C4-2B (cell line): Measurements from ENCODE around the gene CGA.

Experiments
- H3K27ac ChIP-seq: fragments of 450-650 bp; 2 replicates; pipeline ENCODE4 v1.5.1; 2017
- ZFX ChIP-seq: fragments of 450-650 bp; IDR thresholded peaks from 2 replicates; pipeline ENCODE4 v1.6.1; 2017
- TF ChIP-seq, protein P1 (sequence below): fragments of 450-650 bp; conservative IDR thresholded peaks from 2 replicates; pipeline ENCODE4 v1.5.1; 2017; ENCODE audit warnings: mild to moderate bottlenecking

Gene CGA

DNA sequence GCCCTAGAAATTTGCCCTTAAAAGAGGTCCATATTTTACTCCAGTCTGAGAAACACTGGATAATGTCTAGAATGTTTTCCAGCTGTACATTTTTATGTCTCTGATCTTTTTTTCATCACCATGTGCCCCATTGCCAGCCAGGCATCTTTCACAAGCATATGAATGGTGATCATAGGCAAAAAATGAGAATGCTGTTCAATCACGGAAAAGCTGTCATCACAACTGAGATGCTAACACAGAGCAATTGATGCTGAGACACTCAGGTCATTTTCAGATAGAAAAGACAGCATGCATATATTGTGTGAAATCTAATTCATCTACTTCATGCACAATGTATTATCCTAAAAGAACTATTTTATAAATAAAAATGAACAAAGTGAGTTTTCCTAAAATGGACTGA is 41.6 kb downstream of the CGA start:
- no peak for TF ChIP-seq ZFX
- TF ChIP-seq, protein P1, sequence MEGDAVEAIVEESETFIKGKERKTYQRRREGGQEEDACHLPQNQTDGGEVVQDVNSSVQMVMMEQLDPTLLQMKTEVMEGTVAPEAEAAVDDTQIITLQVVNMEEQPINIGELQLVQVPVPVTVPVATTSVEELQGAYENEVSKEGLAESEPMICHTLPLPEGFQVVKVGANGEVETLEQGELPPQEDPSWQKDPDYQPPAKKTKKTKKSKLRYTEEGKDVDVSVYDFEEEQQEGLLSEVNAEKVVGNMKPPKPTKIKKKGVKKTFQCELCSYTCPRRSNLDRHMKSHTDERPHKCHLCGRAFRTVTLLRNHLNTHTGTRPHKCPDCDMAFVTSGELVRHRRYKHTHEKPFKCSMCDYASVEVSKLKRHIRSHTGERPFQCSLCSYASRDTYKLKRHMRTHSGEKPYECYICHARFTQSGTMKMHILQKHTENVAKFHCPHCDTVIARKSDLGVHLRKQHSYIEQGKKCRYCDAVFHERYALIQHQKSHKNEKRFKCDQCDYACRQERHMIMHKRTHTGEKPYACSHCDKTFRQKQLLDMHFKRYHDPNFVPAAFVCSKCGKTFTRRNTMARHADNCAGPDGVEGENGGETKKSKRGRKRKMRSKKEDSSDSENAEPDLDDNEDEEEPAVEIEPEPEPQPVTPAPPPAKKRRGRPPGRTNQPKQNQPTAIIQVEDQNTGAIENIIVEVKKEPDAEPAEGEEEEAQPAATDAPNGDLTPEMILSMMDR: no peak
- no peak overlapping the region for H3K27ac ChIP-seq

DNA sequence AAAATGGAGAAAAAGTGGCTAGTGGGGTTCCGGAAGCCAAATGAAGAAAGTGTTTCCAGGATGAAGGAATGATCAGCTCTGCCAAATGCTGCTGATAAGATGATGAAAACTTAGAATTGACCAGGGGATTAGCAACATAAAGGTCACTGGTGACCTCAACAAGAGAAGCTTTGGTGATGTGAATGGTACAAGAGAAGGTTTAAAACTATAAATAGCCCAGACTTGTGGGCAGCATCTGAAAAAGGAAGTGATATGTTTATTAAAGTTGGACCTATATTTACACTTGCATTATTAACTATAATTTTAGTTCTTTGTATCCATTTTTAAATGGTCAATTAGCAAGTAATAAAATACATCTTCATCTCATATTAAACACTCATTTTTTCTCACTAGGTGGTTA is 45.1 kb downstream of the CGA start:
- no peak overlapping the region for H3K27ac ChIP-seq
- TF ChIP-seq, protein P1: no peak
- TF ChIP-seq ZFX: no peak

DNA sequence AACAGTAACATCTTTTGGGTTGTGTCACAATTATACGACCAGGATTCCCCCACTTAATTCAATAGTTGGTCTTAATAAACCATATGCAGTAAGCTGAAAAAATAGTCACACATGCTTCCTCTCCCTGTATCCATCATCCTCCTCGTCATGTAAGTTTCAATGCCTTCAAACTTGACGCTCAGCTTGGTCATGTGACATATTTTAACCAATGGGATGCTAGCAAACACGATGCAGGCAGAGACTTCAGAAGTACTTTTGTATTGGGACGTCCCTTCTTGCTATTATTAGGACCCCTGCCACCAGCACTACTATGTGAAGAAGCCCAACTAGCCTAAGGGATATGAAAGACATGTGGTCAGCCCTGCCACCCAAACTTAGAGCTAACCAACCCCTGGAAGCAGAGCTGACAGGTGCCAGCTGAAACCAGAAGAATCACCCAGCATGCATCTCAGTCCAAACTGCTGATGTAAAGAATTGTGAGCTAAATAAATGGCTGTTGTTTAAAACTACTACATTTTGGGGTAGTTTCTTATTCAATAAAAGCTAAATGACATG is 49.3 kb downstream of the CGA start:
- no peak overlapping the region for H3K27ac ChIP-seq
- TF ChIP-seq ZFX: no peak
- TF ChIP-seq, protein P1: no peak

DNA sequence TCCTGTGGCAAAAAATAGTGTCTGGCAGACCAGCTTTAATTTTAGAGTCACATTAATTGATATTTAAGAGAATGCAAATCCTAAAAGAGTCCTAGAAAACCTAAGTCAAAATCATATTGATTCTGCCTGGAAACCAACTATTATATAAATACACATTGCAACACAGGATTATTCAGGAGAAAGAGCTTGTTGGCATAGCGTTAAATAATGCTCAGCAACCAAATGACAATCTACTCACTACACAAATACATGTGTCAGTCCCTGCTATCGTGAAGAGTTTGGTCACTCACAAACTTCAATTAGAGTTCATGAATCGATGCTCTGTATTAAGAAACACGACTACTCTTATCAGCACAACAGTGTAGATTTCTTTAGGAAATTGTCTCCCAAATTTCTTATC is 54.2 kb downstream of the CGA start:
- no peak overlapping the region for H3K27ac ChIP-seq
- TF ChIP-seq, protein P1: no peak
- TF ChIP-seq ZFX: no peak
